ENCODE data around the gene SELENOO. TPM values are rescaled to one million over a fixed set of nuclear protein-coding genes. Genes with fewer than 3 reads are reported as not detected.

The SELENOO gene
- total and polyA plus RNA-seq, 2 experiments from 2014 or later = 31.6 to 37.7 TPM

DNA sequence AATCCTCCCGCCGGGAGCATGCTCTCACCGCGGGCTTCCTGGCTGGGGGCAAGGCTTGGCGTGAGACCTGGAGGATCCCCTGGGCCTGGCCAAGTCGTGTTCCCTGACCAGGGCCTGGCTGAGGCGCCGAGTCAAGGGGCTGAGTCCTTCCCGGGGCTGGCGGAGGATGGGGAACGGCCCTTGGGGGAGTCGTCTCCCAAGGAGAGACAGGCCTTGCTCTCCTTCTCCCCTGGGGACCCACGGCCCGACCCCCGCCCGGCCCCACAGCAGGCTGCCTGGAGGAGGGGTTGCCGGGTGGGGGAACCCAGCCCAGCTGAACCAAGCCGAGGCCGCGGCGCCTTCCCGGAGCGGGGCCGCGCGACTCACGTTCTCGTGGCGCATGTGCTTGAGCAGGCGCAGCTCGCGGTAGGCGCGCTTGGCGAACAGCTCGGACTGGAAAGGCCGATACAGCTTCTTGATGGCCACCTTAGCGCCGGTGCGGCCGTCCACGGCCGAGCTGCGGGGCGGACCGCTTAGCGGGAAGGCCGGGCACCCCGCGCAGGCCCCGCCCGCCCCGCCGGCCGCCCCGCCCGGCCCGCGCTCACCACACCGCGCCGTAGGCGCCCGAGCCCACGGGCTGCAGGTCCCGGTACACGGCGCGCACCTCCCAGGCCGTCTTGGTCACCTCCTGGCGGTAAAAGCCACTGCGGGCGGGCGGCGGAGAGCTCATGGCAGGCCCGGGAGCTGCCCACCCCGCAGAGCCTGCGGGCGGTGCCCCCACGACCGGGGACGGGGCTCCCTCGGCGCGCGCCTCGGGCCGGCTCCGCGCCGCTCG lies 60.2 kb downstream of the SELENOO start:
- Histone ChIP-seq H3K36me3 (replicated peaks; ENCODE audit: insufficient read depth, low read depth) (no peaks in the 10 kb centered on the region), H3K27ac (peak overlapping the region; percentile 53), H3K9me2 (replicated peaks; ENCODE audit: insufficient read depth) (no peaks in the 10 kb centered on the region), H3K27me3 (peaks cover 6% of the 10 kb centered on the region), H3K4me3 (peak overlapping the region; percentile 26), H3K9me3 (ENCODE audit: low read depth) (no peaks in the 10 kb centered on the region), H3K79me2 (no peaks in the 10 kb centered on the region), H4K20me1 (ENCODE audit: insufficient read depth, poor library complexity, severe bottlenecking) (no peaks in the 10 kb centered on the region), H2AFZ (peak overlapping the region; percentile 19), H3K4me2 (peak overlapping the region; percentile 93), H3K4me1 (ENCODE audit: insufficient read depth) (no peaks in the 10 kb centered on the region)
- TF ChIP-seq EZH2 (IDR thresholded peaks at IDR 0.05; ENCODE audit: borderline replicate concordance) (no peak), EZH2phosphoT487 (IDR thresholded peaks at IDR 0.05; ENCODE audit: low read depth, severe bottlenecking, unreplicated experiment) (no peak)
- TF ChIP-seq, protein P1, sequence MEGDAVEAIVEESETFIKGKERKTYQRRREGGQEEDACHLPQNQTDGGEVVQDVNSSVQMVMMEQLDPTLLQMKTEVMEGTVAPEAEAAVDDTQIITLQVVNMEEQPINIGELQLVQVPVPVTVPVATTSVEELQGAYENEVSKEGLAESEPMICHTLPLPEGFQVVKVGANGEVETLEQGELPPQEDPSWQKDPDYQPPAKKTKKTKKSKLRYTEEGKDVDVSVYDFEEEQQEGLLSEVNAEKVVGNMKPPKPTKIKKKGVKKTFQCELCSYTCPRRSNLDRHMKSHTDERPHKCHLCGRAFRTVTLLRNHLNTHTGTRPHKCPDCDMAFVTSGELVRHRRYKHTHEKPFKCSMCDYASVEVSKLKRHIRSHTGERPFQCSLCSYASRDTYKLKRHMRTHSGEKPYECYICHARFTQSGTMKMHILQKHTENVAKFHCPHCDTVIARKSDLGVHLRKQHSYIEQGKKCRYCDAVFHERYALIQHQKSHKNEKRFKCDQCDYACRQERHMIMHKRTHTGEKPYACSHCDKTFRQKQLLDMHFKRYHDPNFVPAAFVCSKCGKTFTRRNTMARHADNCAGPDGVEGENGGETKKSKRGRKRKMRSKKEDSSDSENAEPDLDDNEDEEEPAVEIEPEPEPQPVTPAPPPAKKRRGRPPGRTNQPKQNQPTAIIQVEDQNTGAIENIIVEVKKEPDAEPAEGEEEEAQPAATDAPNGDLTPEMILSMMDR (IDR thresholded peaks at IDR 0.05; ENCODE audit: poor library complexity) = no peak
- under 1% methylated on average over 50 of the region's 92 CpGs for WGBS (ENCODE audit: low lambda C conversion rate, missing lambda C conversion rate)
- peak; percentile 74 for DNase-seq (ENCODE audit: low spot score)

DNA sequence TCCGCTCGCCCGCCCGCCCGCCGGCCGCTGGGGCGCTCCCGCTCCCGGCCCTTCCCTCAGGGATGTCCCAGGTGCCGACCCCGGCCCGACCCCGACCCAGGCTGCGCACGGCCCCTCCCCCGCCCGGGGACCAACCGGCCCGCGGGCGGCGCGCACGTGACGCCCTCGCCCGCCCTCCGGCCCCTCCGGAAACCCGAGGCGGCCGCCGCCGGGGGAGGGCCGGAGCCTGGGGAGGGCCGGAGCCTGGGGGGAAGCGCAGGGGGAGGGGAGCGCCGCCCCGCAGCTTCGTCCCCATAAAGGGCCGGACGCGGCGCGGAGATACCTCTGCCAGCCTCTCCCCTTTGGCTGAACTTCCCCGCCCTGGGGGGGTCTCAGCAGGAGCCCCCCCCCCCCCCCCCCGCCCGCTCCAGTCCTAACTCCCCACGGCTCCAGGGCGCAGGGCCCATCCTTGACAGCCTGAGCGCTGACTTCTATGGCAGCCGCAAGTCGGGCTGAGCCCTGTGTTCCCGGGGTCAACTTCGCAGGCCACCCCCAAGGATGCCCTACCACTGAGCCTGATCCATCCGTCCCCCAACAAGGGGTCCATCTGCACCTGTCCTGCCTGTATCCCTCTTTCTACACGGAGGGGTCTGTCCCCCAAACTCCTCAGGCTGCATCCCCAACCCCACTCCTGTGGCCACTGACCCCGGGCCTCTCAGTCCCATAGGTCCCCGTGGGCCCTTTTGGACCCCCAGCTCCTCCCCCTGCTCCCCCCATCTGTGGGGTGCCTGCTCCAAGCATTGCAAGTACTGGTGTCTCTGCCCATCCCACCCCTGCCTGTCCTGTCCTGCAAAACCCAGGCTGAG lies 61.0 kb downstream of the SELENOO start, which contains the start of gene MAPK12:
TSS of gene MAPK12 (minus strand) at position 69 of the 845 bp plus-strand sequence. CDS start 174 bp downstream, outside the sequence.
- WGBS (ENCODE audit: low lambda C conversion rate, missing lambda C conversion rate) = 26% methylated on average over 8 of the region's 61 CpGs
- peak within 1 kb of the TSS; percentile 19 for H2AFZ ChIP-seq
- DNase-seq (ENCODE audit: low spot score) = peak; percentile 56
- no peaks in the 10 kb centered on the region for H3K9me3 ChIP-seq (ENCODE audit: low read depth)
- H4K20me1 ChIP-seq (ENCODE audit: insufficient read depth, poor library complexity, severe bottlenecking) = no peaks in the 10 kb centered on the region
- H3K27me3 ChIP-seq = peaks cover 6% of the 10 kb centered on the region
- no peaks in the 10 kb centered on the region for H3K9me2 ChIP-seq (replicated peaks; ENCODE audit: insufficient read depth)
- peak within 1 kb of the TSS; percentile 93 for H3K4me2 ChIP-seq
- H3K36me3 ChIP-seq (replicated peaks; ENCODE audit: insufficient read depth, low read depth) = no peaks in the 10 kb centered on the region
- peak within 1 kb of the TSS; percentile 53 for H3K27ac ChIP-seq
- no peaks in the 10 kb centered on the region for H3K4me1 ChIP-seq (ENCODE audit: insufficient read depth)
- no peak for TF ChIP-seq EZH2phosphoT487 (IDR thresholded peaks at IDR 0.05; ENCODE audit: low read depth, severe bottlenecking, unreplicated experiment)
- TF ChIP-seq EZH2 (IDR thresholded peaks at IDR 0.05; ENCODE audit: borderline replicate concordance) = no peak
- TF ChIP-seq, protein P1 (IDR thresholded peaks at IDR 0.05; ENCODE audit: poor library complexity) = no peak
- peak within 1 kb of the TSS; percentile 26 for H3K4me3 ChIP-seq
- no peaks in the 10 kb centered on the region for H3K79me2 ChIP-seq

DNA sequence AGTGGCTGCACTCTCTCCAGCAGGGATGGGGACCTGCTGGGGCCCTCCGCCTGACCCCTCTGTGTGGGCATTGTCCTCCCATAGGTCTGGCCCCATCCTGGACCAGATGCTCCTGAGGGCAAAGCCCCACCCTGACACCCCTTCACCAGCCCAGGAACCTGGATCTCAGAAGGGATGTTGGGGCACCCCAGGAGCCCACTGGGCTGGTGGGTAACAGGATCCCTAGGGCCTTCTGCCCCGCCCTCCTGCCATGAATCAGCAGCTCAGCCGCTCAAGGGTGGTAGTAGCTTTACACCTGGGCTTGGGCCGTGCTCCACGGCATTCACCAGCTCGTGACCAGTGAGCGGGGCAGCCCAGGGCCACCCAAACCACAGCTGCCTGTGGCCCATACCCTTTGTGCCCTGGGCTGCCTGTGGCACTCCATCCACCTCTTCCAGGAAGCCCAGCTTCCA lies 61.7 kb downstream of the SELENOO start:
- H3K9me3 ChIP-seq (ENCODE audit: low read depth) = no peaks in the 10 kb centered on the region
- no peaks in the 10 kb centered on the region for H3K79me2 ChIP-seq
- H3K27ac ChIP-seq = no peak overlapping the region
- peak overlapping the region; percentile 93 for H3K4me2 ChIP-seq
- H3K4me1 ChIP-seq (ENCODE audit: insufficient read depth) = peaks cover 2% of the 10 kb centered on the region
- WGBS (ENCODE audit: low lambda C conversion rate, missing lambda C conversion rate) = 68% methylated on average over 7 of the region's 7 CpGs
- H4K20me1 ChIP-seq (ENCODE audit: insufficient read depth, poor library complexity, severe bottlenecking) = no peaks in the 10 kb centered on the region
- peaks cover 6% of the 10 kb centered on the region for H3K27me3 ChIP-seq
- no peaks in the 10 kb centered on the region for H3K9me2 ChIP-seq (replicated peaks; ENCODE audit: insufficient read depth)
- no peak overlapping the region for H2AFZ ChIP-seq
- no peak overlapping the region for H3K4me3 ChIP-seq
- no peaks in the 10 kb centered on the region for H3K36me3 ChIP-seq (replicated peaks; ENCODE audit: insufficient read depth, low read depth)
- TF ChIP-seq EZH2phosphoT487 (IDR thresholded peaks at IDR 0.05; ENCODE audit: low read depth, severe bottlenecking, unreplicated experiment) = no peak
- TF ChIP-seq EZH2 (IDR thresholded peaks at IDR 0.05; ENCODE audit: borderline replicate concordance) = no peak
- TF ChIP-seq, protein P1 (IDR thresholded peaks at IDR 0.05; ENCODE audit: poor library complexity) = no peak
- DNase-seq (ENCODE audit: low spot score) = no peak

Data from hepatocyte (in vitro differentiated cells).